Stimulated activated CD8-positive, alpha-beta memory T cell treated with anti-CD3 and anti-CD28 coated beads, Interleukin-15, amount 100 ng/mL, for 1 hour (primary cell): ENCODE data around the gene MGME1.
"Not testable (repeated sequence)": the region's sequence is repeated elsewhere in the genome, so short reads cannot be mapped to it uniquely, and the experiment has no call there.

Source experiments
- DNase-seq: peaks from one replicate; pipeline ENCODE4 v3.0.0-alpha.2; 2020; ENCODE audit warnings: low read depth

The MGME1 gene

DNA sequence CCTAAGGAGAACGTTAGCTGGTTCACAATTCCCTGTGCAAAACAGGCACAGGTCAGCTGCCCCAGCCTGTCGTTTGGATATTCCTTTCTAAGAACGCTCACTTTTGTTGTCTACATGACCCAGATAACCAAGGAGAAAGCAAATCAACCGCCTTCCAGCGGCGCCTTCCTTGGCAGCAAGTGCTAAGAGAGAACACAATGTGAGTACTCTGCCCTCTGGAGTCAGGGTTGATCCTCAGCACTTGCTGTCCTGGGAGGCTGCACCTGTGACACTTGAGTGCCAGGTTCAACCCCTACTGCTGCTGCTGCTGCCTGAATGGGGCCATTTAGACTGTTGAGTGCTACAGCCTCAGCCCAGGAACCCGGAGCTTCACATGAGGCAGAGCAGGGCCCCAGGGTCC lies 52.1 kb downstream of the MGME1 start:
- no peak for DNase-seq

DNA sequence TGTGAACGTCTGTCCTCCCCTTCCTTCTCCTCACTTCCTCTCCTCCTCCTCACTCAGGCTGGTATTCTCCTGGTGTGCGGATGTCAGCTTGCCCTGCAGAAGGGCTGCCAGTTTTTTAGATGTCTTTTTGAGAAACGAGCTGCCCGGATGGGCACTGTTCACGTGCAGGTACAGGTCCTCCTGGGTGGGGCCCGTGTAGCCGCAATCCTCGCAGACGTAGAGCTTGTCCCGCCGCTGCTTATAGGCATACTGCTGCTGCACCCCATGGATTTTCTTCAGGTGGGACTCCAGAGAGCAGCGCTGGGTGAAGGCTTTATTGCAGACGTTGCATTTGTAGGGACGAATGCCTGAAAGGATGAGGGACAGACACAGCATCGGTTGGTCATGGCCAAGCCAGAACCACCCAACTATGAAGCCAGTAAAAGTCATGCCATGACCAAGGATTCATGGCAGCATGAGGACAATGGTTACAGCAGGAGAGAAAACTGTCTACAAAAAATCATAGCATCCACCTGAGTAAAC lies 55.8 kb downstream of the MGME1 start:
- DNase-seq, result no peak

DNA sequence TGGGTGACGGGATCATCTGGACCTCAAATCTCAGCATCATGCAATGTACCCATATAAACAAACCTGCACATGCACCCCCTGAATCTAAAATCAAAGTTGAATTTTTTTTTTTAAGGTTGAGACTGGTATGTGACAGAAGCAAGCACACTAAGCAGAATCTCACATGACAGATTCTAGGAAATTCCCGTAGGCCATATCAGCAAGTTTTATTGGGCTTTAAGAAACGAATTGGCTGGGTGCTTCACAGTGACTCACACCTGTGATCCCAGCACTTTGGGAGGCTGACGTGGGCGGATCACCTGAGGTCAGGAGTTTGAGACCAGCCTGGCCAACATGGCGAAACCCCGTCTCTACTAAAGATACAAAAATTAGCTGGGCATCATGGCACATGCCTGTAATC lies 58.2 kb downstream of the MGME1 start:
- DNase-seq, result not testable (repeated sequence)

GRCh38 chr20:18030020-18030419 lies 61.2 kb downstream of the MGME1 start:
- no peak for DNase-seq

DNA sequence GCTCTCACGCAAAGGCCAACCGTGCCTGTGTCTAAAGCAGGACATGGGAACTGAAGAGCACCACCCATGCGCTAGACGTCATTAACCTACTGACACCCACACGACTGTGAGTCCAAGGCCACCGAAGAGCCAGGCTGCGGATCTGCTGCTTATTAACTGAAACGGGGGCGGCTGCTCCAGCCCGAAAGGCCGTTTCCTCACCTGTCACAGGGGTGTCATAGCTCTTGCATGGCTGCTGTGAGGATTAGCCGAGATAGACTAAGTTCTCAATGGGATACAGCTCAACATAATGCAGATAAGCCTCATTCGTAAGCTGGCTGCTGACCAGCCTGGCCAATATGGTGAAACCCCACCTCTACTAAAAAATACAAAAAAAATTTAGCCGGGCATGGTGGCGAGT lies 62.2 kb downstream of the MGME1 start:
- DNase-seq, result no peak

DNA sequence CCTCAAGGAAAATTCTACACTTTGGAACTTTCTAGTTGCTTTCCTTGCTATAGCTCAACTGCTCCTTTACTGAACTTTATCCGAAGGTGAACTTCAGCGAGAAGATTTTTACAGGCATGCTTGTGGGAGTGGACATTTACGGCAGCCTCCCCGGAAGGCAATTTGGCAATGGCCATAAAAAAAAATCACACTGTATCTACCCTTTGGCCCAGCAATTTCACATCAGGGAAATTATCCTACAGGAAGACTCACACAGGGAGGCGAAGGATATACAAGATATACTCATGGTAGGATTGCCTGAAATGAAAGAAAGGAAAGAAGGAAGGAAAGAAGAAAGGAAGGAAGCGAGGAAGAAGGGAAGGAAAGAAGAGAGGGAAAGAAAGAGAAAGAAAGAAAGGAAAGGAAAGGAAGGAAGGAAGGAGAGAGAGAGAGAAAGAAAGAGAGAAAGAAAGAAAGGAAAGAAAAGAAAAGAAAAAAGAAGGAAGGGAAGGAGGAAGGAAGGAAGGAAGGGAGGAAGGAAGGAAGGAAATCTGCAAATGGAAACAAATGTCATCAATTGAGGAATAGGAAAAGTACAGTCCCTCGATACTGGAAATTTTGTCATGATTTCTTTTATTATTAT lies 63.2 kb downstream of the MGME1 start:
- no peak for DNase-seq

- no peak for DNase-seq
Observed at GRCh38 chr20:18032977-18033892, 64.4 kb downstream of the MGME1 start.

- no peak for DNase-seq
Observed at GRCh38 chr20:18034039-18034438, 65.2 kb downstream of the MGME1 start.

GRCh38 chr20:18039063-18039462 lies 70.2 kb downstream of the MGME1 start:
- no peak for DNase-seq
